ENCODE data around the gene KCNQ5.

The KCNQ5 gene

DNA sequence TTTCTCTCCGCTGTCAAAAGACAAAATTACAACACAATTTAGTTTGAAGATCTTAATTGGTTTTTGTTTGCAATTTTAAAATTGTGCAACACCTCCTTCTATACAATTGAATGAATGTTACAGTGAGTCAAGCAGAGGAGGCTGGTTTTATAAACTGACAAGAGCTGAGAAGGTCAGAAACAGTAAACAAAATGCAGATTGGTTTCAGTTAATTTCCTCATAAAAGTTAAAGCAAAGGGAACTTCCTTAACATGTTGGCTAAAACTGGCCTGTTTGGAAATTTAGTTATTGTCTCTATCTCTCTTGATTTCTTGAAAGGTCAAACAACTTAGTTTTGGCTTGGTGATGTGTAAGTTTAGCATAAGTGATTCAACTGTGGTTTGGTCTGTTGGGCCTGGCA, 581.2 kb downstream of the KCNQ5 start:
- no peaks in the 10 kb centered on the region for H3K9me2 ChIP-seq (replicated peaks; ENCODE audit: insufficient read depth, low read length)
- H4K20me1 ChIP-seq (ENCODE audit: low read depth, low read length), result peaks cover 4% of the 10 kb centered on the region; the same call in 1 of the 2 replicates
- H3K36me3 ChIP-seq (ENCODE audit: low read length), result no peaks in the 10 kb centered on the region
- TF ChIP-seq EZH2phosphoT487 (conservative IDR thresholded peaks at IDR 0.05; ENCODE audit: low read length), result no peak
- TF ChIP-seq, protein P1, sequence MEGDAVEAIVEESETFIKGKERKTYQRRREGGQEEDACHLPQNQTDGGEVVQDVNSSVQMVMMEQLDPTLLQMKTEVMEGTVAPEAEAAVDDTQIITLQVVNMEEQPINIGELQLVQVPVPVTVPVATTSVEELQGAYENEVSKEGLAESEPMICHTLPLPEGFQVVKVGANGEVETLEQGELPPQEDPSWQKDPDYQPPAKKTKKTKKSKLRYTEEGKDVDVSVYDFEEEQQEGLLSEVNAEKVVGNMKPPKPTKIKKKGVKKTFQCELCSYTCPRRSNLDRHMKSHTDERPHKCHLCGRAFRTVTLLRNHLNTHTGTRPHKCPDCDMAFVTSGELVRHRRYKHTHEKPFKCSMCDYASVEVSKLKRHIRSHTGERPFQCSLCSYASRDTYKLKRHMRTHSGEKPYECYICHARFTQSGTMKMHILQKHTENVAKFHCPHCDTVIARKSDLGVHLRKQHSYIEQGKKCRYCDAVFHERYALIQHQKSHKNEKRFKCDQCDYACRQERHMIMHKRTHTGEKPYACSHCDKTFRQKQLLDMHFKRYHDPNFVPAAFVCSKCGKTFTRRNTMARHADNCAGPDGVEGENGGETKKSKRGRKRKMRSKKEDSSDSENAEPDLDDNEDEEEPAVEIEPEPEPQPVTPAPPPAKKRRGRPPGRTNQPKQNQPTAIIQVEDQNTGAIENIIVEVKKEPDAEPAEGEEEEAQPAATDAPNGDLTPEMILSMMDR (IDR thresholded peaks at IDR 0.05; ENCODE audit: insufficient read depth, low read length, poor library complexity, severe bottlenecking), result no peak
- H3K27me3 ChIP-seq (ENCODE audit: low read length), result no peaks in the 10 kb centered on the region
- H3K4me3 ChIP-seq (ENCODE audit: insufficient read depth, low read length, poor library complexity, severe bottlenecking), result no peak overlapping the region
- no peak overlapping the region for H3K4me2 ChIP-seq (ENCODE audit: low read depth, low read length, poor library complexity, severe bottlenecking)
- H3K9ac ChIP-seq (ENCODE audit: low read length), result no peak overlapping the region
- no peaks in the 10 kb centered on the region for H3K9me3 ChIP-seq (ENCODE audit: insufficient read depth, low read length)
- no peak overlapping the region for H2AFZ ChIP-seq (ENCODE audit: low read depth, low read length, severe bottlenecking)
- no peaks in the 10 kb centered on the region for H3K79me2 ChIP-seq (ENCODE audit: insufficient read depth, low read length)
- H3K27ac ChIP-seq (ENCODE audit: low read depth, low read length), result no peak overlapping the region
- no peaks in the 10 kb centered on the region for H3F3A ChIP-seq (ENCODE audit: insufficient read depth)

DNA sequence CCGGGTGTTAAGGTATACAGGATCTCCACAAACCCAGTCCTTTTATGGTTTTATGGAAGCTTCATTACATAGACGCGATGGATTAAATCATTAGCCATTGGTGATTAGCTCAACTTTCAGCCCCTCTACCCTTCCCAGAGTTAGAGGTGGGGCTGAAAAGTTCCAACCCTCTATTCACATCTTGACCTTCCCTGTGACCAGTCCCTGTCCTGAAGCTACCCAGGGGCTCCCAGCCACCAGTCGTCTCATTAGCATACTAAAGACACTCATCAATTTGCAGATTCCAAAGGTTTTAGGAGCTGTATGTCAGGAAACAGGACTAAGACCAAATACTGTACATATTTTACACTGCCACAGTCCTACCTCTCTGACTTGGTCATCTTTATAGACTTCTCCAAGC, 582.4 kb downstream of the KCNQ5 start:
- no peak overlapping the region for H2AFZ ChIP-seq (ENCODE audit: low read depth, low read length, severe bottlenecking)
- H3K27me3 ChIP-seq (ENCODE audit: low read length), result no peaks in the 10 kb centered on the region
- H3K9ac ChIP-seq (ENCODE audit: low read length), result no peak overlapping the region
- H3K4me2 ChIP-seq (ENCODE audit: low read depth, low read length, poor library complexity, severe bottlenecking), result no peak overlapping the region
- no peaks in the 10 kb centered on the region for H3K36me3 ChIP-seq (ENCODE audit: low read length)
- H4K20me1 ChIP-seq (ENCODE audit: low read depth, low read length), result no peaks in the 10 kb centered on the region
- no peak overlapping the region for H3K4me3 ChIP-seq (ENCODE audit: insufficient read depth, low read length, poor library complexity, severe bottlenecking)
- H3K9me3 ChIP-seq (ENCODE audit: insufficient read depth, low read length), result no peaks in the 10 kb centered on the region
- H3K27ac ChIP-seq (ENCODE audit: low read depth, low read length), result no peak overlapping the region
- no peaks in the 10 kb centered on the region for H3K9me2 ChIP-seq (replicated peaks; ENCODE audit: insufficient read depth, low read length)
- no peaks in the 10 kb centered on the region for H3K79me2 ChIP-seq (ENCODE audit: insufficient read depth, low read length)
- TF ChIP-seq, protein P1 (IDR thresholded peaks at IDR 0.05; ENCODE audit: insufficient read depth, low read length, poor library complexity, severe bottlenecking), result no peak
- no peak for TF ChIP-seq EZH2phosphoT487 (conservative IDR thresholded peaks at IDR 0.05; ENCODE audit: low read length)
- no peaks in the 10 kb centered on the region for H3F3A ChIP-seq (ENCODE audit: insufficient read depth)

DNA sequence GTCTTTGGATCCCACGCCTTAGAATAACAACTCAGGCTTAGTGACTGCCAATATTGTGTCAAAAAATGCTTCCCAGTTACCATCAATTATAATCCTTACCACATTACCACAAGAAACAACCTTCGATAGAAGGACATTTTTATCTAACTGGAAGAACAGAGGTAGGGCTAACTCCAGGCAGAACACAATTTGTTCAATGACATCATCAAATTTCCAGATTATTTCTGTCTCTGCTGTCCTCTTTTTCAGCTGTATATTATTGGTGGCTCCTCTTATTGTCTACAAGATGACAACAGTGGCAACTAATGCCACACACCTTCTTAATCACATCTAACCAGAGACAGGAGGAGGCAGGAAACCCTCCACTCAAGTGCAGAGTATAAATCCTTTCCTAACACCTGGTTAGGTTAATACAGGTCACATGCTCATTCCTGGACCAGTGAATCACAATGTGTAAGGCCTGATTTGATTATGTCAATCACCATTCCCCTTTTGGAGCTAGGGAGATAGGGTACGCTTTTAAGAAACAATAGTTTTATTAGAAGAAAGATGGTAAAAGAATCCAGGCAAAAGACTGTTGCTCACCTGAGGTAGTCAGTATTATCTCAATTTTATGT, 585.5 kb downstream of the KCNQ5 start:
- H3K79me2 ChIP-seq (ENCODE audit: insufficient read depth, low read length), result no peaks in the 10 kb centered on the region
- no peaks in the 10 kb centered on the region for H3F3A ChIP-seq (ENCODE audit: insufficient read depth)
- H3K4me2 ChIP-seq (ENCODE audit: low read depth, low read length, poor library complexity, severe bottlenecking), result no peak overlapping the region
- H3K36me3 ChIP-seq (ENCODE audit: low read length), result no peaks in the 10 kb centered on the region
- H2AFZ ChIP-seq (ENCODE audit: low read depth, low read length, severe bottlenecking), result no peak overlapping the region
- no peaks in the 10 kb centered on the region for H3K9me2 ChIP-seq (replicated peaks; ENCODE audit: insufficient read depth, low read length)
- H3K27ac ChIP-seq (ENCODE audit: low read depth, low read length), result no peak overlapping the region
- H4K20me1 ChIP-seq (ENCODE audit: low read depth, low read length), result no peaks in the 10 kb centered on the region
- TF ChIP-seq EZH2phosphoT487 (conservative IDR thresholded peaks at IDR 0.05; ENCODE audit: low read length), result no peak
- TF ChIP-seq, protein P1 (IDR thresholded peaks at IDR 0.05; ENCODE audit: insufficient read depth, low read length, poor library complexity, severe bottlenecking), result no peak
- no peak overlapping the region for H3K9ac ChIP-seq (ENCODE audit: low read length)
- no peak overlapping the region for H3K4me3 ChIP-seq (ENCODE audit: insufficient read depth, low read length, poor library complexity, severe bottlenecking)
- H3K9me3 ChIP-seq (ENCODE audit: insufficient read depth, low read length), result no peaks in the 10 kb centered on the region
- no peaks in the 10 kb centered on the region for H3K27me3 ChIP-seq (ENCODE audit: low read length)

All from SU-DHL-6 (cell line).